ENCODE data around the gene UEVLD.

Gene UEVLD

GRCh38 chr11:18495703-18496102 lies 92.8 kb downstream of the UEVLD start:
- Mint-ChIP-seq H3K27me3 (ENCODE audit: low read depth) (no peaks in the 10 kb centered on the region), H3K9me3 (no peaks in the 10 kb centered on the region), H3K27ac (no peak overlapping the region), H3K4me1 (ENCODE audit: low read depth) (peaks cover 1% of the 10 kb centered on the region), H3K4me3 (no peak overlapping the region), H3K36me3 (ENCODE audit: low read depth) (peaks cover 36% of the 10 kb centered on the region)

GRCh38 chr11:18495271-18495670 lies 93.3 kb downstream of the UEVLD start:
- peaks cover 35% of the 10 kb centered on the region for H3K36me3 Mint-ChIP-seq (ENCODE audit: low read depth)
- H3K27me3 Mint-ChIP-seq (ENCODE audit: low read depth): no peaks in the 10 kb centered on the region
- H3K27ac Mint-ChIP-seq: no peak overlapping the region
- no peak overlapping the region for H3K4me3 Mint-ChIP-seq
- no peaks in the 10 kb centered on the region for H3K9me3 Mint-ChIP-seq
- peaks cover 5% of the 10 kb centered on the region for H3K4me1 Mint-ChIP-seq (ENCODE audit: low read depth)

- no peaks in the 10 kb centered on the region for H3K9me3 Mint-ChIP-seq
- H3K36me3 Mint-ChIP-seq (ENCODE audit: low read depth): peaks cover 31% of the 10 kb centered on the region
- no peak overlapping the region for H3K4me3 Mint-ChIP-seq
- no peaks in the 10 kb centered on the region for H3K27me3 Mint-ChIP-seq (ENCODE audit: low read depth)
- H3K27ac Mint-ChIP-seq: no peak overlapping the region
- peaks cover 7% of the 10 kb centered on the region for H3K4me1 Mint-ChIP-seq (ENCODE audit: low read depth)
Measured at GRCh38 chr11:18493310-18493709, 95.2 kb downstream of the UEVLD start.

GRCh38 chr11:18492888-18493287 lies 95.6 kb downstream of the UEVLD start:
- Mint-ChIP-seq H3K27me3 (ENCODE audit: low read depth) (no peaks in the 10 kb centered on the region), H3K4me3 (no peak overlapping the region), H3K9me3 (no peaks in the 10 kb centered on the region), H3K4me1 (ENCODE audit: low read depth) (peaks cover 7% of the 10 kb centered on the region), H3K36me3 (ENCODE audit: low read depth) (peaks cover 33% of the 10 kb centered on the region), H3K27ac (no peak overlapping the region)

- Mint-ChIP-seq H3K27ac (no peak overlapping the region), H3K36me3 (ENCODE audit: low read depth) (peaks cover 34% of the 10 kb centered on the region), H3K9me3 (no peaks in the 10 kb centered on the region), H3K4me1 (ENCODE audit: low read depth) (peaks cover 7% of the 10 kb centered on the region), H3K27me3 (ENCODE audit: low read depth) (no peaks in the 10 kb centered on the region), H3K4me3 (no peak overlapping the region)
Measured at GRCh38 chr11:18491924-18492323, 96.6 kb downstream of the UEVLD start.

- H3K27me3 Mint-ChIP-seq (ENCODE audit: low read depth): no peaks in the 10 kb centered on the region
- H3K36me3 Mint-ChIP-seq (ENCODE audit: low read depth): peaks cover 36% of the 10 kb centered on the region
- no peak overlapping the region for H3K4me3 Mint-ChIP-seq
- peaks cover 7% of the 10 kb centered on the region for H3K4me1 Mint-ChIP-seq (ENCODE audit: low read depth)
- H3K27ac Mint-ChIP-seq: no peak overlapping the region
- no peaks in the 10 kb centered on the region for H3K9me3 Mint-ChIP-seq
Measured at GRCh38 chr11:18490736-18491485, 97.6 kb downstream of the UEVLD start.

GRCh38 chr11:18490319-18490718 lies 98.2 kb downstream of the UEVLD start:
- H3K4me1 Mint-ChIP-seq (ENCODE audit: low read depth): peaks cover 7% of the 10 kb centered on the region
- H3K27ac Mint-ChIP-seq: no peak overlapping the region
- no peaks in the 10 kb centered on the region for H3K9me3 Mint-ChIP-seq
- no peaks in the 10 kb centered on the region for H3K27me3 Mint-ChIP-seq (ENCODE audit: low read depth)
- no peak overlapping the region for H3K4me3 Mint-ChIP-seq
- H3K36me3 Mint-ChIP-seq (ENCODE audit: low read depth): peaks cover 37% of the 10 kb centered on the region

GRCh38 chr11:18485913-18486528 lies 102.5 kb downstream of the UEVLD start:
- Mint-ChIP-seq H3K27me3 (ENCODE audit: low read depth) (no peaks in the 10 kb centered on the region), H3K4me1 (ENCODE audit: low read depth) (peaks cover 7% of the 10 kb centered on the region), H3K4me3 (no peak overlapping the region), H3K27ac (no peak overlapping the region), H3K36me3 (ENCODE audit: low read depth) (peaks cover 56% of the 10 kb centered on the region), H3K9me3 (no peaks in the 10 kb centered on the region)
